HG02642 (cell line): Measurements from ENCODE around the gene OR5A2.
A peak's percentile ranks its signal among the peaks of the same experiment; 100 is the strongest.
"Not testable (repeated sequence)": the region's sequence is repeated elsewhere in the genome, so short reads cannot be mapped to it uniquely, and the experiment has no call there.

ENCODE experiments used
- ATAC-seq: cut with Tn5 transposase; IDR thresholded peaks from one replicate; pipeline ENCODE4 v1.9.1; 2021; ENCODE audit warnings: mild to moderate bottlenecking; ENCODE audit not compliant: unreplicated experiment, poor library complexity

OR5A2 gene, protein sequence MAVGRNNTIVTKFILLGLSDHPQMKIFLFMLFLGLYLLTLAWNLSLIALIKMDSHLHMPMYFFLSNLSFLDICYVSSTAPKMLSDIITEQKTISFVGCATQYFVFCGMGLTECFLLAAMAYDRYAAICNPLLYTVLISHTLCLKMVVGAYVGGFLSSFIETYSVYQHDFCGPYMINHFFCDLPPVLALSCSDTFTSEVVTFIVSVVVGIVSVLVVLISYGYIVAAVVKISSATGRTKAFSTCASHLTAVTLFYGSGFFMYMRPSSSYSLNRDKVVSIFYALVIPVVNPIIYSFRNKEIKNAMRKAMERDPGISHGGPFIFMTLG

DNA sequence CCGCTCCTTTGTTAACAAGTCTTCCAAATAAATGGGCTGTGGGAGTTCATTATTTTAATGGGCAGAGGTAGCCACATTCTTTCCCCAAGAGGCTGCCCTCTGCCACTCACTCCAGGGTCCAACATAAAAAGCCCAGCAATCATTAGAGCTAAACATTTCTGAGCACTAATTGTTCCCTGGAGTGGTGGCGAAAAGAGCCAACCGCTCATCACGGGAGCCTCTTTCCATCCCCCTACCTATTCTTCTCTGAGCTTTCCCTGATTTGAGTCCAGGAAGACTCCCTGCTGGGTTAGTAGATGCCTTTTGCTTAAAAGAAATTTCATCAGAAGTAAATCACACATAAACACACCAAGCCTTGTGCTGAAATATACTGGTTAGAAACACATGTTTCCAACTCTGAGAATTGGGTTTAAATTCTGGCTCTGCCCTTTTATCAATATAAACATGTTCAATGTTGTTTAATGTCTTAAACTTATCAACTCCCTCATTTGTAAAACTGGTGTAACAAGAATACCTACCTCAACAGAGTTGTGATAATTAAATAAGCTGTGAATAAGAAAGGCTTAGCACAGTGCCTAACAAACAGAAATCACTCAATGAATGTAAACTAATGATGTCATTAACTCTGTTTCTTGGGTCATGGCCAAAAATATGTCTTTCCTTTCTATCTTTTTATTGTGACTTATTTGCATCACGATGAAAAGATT, at the start of gene OR5A2:
Gene OR5A2, minus strand, starts transcription at position 53 of the 707 bp plus-strand sequence. CDS start 3,460 bp downstream, outside the sequence.
- no peak for ATAC-seq

DNA sequence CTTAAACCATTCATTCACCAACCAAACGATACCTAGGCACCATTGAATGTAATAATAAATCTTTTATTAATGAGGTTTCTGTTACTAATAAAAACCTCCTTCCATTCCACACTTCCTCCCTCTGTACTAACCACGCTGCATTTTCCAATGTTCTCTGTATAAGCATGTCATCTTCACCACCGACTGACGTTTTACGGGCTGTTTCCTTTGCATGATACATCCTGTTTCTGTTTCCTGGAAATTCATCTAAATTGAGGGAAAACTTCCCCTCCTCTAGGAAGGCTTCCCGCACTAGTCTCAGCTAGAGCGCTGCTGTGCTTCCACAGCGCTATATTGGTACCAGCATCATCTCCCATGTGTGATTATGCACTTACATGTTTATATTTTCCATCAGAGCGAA, 49.0 kb upstream of the OR5A2 start:
- no peak for ATAC-seq

DNA sequence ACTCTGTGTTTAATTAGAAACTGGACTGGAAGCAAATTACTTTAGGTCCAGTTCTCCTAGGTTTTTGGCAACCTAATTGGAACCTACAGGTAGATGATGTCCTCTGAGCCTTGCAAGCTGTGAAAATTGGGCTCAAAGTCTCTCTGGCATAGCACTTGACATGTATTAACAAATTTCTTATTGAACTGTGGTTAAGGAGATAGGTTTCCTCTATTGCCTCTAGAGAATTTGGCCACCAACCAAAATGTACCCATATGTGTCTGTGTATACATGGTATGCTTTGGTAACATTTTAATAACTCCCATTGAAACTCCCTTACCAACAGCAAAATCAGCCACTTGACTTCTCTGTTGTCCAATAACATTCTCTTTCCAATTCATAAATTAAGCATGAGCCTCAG, 46.8 kb upstream of the OR5A2 start, which contains the start of gene OR4D10:
Gene OR4D10, plus strand, starts transcription at position 301 of the 400 bp plus-strand sequence. CDS start 4,115 bp downstream, outside the sequence.
- no peak for ATAC-seq

DNA sequence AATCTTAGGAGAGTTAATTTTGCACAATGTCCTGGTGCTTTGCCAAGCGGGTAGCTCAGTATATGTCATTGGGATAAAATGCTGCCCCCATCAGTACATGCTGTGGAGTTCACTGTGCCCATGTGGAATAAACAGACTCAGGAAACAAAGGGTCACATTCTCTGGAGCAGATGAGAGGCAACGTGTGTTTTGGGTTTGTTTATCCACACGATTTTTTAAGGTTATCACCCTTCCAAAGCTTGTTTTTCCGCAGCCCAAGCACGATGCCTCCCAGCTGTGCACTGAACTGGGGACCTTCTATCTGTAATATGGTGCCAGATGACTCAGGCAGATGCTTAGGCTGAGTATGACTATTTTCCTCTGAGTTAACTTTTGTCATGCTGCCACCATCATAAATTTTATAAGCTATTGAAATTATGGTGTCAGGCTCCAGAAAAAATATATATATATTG, 37.0 kb upstream of the OR5A2 start:
- ATAC-seq: no peak

DNA sequence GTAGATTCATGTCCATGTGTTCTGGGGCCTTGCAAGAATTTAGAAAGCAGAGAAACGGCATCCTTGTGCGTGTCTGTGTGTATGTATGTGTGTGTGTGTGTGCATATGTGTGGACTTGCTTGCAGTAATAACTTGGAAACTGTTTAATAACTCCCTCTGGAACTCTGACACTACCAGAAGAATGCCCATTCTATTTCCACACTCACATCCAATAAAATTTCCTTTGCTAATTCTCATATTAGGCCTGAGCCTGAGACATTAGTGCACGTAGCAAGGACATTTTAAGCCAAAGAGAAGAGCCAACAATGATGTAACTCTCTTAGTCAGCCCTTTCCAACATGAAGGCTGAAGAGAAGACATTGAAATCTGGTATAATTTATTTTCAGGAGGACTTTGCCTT, 33.7 kb upstream of the OR5A2 start:
- no peak for ATAC-seq

DNA sequence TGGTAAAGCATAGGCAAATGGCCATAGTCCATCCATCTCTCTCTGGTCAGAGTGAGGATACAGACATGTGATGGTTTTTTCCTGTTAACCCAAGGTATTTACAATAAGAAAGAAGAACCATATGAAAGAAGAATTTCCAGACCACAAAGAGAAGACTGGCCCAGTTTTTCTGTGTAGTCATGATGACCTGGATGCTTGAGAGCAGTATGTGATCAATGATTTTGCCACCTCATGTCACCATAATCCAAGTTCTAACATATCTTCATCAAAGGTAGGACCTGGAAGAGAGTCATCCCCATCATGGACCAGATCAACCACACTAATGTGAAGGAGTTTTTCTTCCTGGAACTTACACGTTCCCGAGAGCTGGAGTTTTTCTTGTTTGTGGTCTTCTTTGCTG, 30.4 kb upstream of the OR5A2 start, which contains the start of gene OR4D6:
Gene OR4D6, plus strand, starts transcription at position 301 of the 400 bp plus-strand sequence. Its CDS starts 0 bp downstream, at position 301.
- no peak for ATAC-seq

DNA sequence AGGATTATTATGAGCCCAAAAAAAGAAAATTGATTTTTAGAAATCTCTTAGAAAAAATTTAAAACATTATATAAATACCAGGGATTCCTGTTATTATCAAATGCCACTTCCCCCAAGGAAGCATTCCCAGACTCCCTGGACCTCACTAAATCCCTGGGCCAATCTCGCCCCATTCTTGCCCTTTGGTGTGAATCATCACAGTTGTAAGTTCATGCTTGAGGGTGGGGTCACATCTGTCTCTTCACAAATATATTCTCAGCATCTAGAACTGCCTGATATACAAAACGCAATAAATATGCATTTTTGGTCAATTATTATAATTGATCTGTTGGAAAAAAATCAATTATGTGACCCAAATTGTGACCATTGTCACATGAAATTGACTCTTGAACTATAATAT, 22.3 kb upstream of the OR5A2 start:
- ATAC-seq: no peak

DNA sequence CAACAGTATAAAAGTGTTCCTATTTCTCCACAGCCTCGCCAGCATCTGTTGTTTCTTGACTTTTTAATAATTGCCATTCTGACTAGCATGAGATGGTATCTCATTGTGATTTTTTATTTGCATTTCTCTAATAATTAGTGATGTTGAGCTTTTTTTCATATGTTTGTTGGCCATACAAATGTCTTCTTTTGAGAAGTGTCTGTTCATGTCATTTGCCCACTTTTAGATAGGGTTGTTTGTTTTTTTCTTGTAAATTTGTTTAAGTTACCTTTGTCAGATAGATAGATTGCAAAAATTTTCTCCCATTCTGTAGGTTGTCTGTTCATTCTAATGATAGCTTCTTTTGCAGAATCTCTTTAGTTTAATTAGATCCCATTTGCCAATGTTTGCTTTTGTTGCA, 19.4 kb upstream of the OR5A2 start:
- not testable (repeated sequence) for ATAC-seq

DNA sequence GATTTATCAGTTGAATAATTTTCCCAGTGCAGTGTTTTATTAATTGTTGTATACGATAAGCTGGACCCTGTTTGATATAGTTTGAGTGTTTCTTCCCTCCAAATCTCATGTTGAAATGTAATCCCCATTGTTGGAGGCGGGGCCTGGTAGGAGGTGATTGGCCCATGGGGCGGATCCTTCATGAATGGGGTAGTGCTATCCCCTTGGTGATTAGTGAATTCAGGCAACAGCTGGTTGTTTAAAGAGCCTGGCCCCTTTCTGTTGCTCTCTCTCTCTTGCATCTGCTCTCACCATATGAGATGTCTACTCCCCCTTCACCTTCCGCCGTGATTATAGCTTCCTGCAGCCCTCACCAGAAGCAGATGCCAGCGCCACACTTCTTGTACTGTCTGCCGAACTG, 11.6 kb upstream of the OR5A2 start:
- no peak for ATAC-seq

DNA sequence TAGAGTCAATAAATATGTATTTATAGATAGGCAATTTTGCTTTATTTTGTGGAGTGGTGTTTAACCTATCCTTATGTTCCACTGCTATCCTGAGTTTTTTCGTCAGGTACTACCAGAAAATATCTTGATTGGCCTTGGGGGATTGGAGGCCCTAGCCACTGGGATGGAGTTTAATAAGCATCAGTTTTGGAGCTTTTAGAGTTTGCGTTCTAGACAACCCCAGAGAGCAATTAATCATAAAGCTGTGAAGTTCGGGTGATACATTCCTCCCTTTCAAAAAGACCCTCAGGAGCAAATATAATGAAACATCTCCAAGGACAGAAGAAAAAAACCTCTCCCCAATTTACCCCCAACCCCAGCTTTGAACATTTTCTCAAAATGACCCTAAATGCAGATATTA, 10.0 kb upstream of the OR5A2 start, which contains the start of gene OR5A1:
Gene OR5A1, plus strand, starts transcription at position 301 of the 400 bp plus-strand sequence. CDS start 6,700 bp downstream, outside the sequence.
- no peak for ATAC-seq

DNA sequence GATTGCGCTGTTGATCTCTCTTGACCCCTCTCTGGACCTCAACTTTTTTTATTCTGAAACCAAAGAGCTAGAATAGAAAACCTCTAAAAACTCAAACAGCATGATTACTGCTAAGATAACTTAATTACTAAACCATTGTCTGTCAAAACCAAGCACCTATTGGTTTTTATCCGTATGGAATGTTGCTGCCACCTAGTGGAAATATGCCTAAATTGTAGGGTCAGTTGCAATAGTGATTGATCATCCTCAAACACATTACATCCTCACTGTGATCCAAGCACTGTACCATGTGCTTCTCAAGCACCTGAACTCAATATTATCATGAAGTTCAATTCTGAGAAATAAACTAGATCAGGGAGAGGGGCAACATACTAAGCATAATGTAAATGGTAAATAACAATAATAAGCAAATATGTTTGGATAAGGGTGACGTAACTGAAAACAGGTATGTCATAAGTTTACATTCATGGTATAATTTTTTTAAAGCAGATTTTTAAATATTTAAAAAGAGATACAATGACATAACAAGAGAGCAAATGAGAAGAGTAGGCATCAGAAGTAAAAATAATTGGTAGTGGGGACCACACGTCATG, 3.8 kb upstream of the OR5A2 start:
- ATAC-seq: peak; percentile 75

DNA sequence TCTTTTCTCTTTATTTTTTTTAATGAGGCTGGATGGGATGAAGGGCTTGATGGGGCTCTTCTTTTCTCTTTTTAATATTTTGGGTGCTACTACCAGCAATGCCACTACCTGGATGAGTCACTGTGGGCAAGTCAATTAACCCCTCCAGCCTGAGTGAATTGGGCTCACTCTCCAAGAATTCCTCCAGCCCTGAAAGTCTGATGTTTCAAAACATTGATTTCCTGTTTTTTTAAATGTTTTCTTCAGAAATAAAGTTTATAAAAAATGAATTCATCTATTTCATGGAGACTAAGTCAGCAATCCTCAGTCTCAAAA, 812 bp upstream of the OR5A2 start:
- ATAC-seq: no peak

DNA sequence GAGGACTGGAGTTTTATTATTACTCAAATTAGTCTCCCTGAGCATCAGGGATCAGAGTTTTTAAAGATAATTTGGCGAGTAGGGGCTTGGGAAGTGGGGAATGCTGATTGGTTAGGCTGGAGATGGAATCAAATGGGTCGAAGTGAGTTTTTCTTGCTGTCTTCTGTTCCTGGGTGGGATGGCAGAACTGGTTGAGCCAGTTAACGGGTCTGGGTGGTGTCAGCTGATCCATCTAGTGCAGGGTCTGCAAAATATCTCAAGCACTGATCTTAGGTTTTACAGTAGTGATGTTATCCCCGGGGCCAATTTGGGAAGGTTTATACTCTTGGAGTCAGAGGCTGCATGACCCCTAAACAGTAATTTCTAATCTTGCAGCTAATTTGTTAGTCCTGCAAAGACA, 1.1 kb downstream of the OR5A2 start:
- no peak for ATAC-seq

DNA sequence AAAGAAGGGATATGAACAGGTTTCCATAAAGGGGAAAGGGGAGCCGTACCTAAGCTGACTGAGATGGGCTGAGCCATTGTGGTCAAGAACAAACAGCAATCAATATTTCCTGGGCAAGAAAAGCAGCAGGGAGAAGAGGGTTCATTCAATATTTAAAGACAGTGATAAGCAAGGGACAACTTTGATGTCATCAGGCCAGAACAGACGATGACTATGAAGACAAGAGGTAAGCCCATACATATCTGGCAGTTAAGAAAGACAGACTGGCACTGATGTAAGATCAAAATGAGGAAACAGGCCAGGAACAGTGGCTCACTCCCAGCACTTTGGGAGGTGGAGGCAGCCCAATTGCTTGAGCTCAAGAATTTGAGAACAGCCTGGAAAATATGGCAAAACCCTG, 2.4 kb downstream of the OR5A2 start:
- no peak for ATAC-seq

DNA sequence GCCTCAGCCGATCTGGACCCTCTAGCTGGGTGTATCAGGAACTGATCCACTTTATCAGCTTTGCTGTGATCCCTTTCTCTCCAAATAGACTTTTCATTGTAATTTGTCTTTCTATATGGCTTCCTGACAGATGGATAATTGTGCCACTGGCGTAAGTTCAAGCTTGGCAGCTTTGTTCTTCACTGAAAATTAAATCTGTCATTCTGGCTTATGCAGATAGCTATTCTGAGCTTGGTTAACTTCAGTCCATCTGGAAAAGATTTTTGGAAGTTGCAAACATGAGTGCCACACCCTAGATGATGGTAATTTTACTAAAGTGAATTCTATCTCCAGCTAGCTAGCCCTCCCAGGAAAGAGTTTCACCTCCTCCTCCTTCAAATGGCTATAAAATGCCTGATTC, 8.1 kb downstream of the OR5A2 start:
- ATAC-seq: no peak

DNA sequence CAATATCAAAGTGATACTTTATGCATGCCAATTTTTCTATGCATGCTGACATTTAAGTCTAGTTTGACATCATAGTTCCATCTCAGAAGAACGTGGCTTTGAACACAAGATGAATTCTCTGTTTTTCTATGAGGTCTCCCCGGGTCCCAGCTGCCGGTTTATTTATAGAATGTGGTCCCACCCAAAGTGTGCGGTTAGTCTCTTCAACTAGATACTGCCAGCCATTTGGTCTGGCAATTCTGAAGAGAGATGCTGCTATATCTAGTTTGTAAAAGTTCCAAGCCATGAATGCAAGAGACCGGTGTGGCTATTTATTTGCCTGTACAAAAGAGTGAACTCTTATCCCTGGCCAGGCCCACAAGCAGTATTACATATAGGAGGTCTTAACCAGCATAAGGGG, 9.2 kb downstream of the OR5A2 start:
- no peak for ATAC-seq

DNA sequence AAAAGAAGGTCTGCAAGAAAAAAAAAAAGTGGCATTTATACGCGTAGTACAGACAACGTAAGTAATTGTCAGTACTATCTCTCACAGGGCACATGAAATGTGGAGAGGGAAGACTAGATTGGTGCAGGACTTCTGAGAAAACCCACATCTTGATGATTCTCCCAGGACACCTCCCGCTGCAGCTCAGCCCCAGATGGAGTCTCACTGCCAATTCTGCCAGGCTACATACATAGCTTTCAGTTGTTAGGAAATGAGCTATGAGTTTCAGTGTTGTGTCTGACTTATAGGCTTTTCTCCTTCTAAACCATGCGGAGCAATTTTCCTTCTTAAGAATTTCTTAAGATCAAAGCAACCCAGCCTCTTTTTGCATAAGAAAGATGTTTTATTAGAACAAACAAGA, 9.6 kb downstream of the OR5A2 start:
- ATAC-seq: no peak

DNA sequence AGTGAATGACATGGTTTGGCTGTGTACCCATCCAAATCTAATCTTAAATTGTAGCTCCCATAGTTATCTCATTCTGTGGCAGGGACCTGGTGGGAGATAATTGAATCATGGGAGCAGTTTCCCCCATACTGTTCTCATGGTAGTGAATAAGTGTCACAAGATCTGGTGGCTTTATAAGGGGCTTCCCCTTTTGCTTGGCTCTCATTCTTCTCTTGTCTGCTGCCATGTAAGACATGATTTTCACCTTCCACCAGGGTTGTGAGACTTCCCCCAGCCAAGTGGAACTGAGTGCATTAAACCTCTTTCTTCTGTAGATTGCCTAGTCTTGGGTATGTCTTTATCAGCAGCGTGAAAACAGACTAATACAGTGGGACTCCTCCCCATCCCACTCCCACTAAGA, 11.1 kb downstream of the OR5A2 start:
- no peak for ATAC-seq

DNA sequence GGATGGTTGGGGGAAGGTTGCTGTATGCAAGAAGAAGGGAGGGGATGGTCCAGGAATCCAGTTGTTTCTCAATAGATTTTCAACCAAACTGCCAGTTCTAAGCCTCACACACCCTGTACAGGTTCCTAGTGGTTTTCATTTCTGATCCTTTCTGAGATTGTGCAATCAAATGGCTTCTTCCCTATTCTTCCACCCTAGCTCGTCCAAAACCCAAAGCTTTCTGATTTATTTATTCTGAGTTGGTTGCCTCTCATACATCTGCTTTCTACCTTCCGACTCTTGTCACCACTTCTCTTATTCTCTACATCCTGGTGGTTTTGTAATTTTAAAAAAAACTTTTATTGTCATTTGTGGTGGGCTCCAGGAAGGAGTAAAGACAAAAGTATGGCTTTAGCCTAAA, 12.6 kb downstream of the OR5A2 start:
- no peak for ATAC-seq

DNA sequence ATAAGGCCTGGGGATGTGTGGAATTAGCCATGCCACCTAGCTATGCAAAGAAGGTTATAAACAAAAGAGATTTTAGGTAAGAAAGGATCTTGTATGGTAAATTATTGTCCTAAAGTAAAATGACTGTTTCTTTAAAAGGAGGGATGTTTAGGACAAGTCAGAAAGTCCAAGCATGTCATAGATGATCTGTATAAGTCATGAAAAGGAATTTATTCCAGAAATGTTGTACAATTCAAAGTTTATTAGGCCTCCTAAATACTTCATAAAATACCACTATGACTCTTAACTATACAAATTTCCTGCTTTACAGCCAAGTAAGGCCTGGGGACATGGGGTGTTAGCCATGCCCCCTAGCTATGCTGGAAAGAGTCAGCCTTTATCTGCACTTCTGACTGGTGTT, 22.7 kb downstream of the OR5A2 start:
- ATAC-seq: no peak

DNA sequence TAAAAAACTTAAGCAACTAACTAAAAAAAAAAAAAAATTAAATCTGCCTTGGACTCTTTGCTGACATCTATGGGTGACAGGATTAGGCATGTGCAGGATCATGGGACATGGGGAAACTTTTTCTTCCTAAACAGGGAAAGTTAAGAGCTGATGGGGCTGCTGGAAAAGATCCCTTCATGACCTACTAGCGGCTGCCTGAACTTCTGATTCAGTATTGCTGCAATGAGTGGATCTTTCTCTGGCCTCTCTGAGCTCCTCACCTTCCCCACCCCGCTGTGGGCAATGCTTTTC, 25.0 kb downstream of the OR5A2 start:
- no peak for ATAC-seq
